Measurements from ENCODE around the gene ADRM1.

ADRM1 gene

DNA sequence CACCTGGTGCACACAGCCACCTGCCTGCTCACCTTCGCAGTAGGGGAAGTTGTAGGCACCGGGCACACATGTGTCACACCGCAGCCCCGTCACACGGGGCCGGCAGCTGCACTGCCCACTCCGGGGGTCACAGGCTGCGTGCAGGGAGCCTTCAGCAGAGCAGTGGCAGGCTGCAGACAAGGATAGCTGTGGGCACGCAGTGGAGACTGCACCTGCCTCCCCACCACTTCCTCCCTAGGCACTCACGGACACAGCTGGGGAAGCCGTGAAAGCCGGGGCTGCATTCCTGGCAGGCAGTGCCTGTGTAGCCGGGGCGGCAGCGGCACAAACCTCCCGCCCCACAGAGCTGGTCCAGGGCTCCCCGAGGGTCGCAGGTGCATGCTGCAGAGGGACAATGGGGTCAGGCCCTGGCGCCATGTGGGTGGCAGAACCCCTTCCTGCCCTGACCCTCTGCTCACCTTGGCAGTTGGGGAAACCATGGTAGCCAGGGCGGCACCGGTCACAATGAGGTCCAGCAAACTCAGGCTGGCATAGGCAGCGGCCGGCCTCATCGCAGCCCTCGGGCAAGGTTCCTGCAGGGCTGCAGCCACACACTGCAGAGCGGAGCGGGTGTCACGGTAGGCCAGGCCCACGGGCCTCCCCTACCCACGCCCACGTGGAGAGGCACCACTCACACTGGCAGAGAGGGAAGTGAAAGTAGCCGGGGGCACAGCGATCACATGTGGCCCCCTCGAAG is 34.9 kb downstream of the ADRM1 start:
- ATAC-seq (peak; percentile 18), DNase-seq (no peak)
- Mint-ChIP-seq H3K4me1 (peaks cover 8% of the 10 kb centered on the region), H3K9me3 (no peaks in the 10 kb centered on the region), H3K4me3 (no peak overlapping the region), H3K27ac (no peak overlapping the region), H3K27me3 (peaks cover 7% of the 10 kb centered on the region), H3K36me3 (ENCODE audit: low read depth) (no peaks in the 10 kb centered on the region)

GRCh38 chr20:62338294-62338620 is 35.5 kb downstream of the ADRM1 start:
- Mint-ChIP-seq H3K27ac (no peak overlapping the region), H3K9me3 (no peaks in the 10 kb centered on the region), H3K27me3 (peaks cover 7% of the 10 kb centered on the region), H3K4me1 (peaks cover 8% of the 10 kb centered on the region), H3K4me3 (no peak overlapping the region), H3K36me3 (ENCODE audit: low read depth) (no peaks in the 10 kb centered on the region)
- DNase-seq (no peak), ATAC-seq (no peak)

DNA sequence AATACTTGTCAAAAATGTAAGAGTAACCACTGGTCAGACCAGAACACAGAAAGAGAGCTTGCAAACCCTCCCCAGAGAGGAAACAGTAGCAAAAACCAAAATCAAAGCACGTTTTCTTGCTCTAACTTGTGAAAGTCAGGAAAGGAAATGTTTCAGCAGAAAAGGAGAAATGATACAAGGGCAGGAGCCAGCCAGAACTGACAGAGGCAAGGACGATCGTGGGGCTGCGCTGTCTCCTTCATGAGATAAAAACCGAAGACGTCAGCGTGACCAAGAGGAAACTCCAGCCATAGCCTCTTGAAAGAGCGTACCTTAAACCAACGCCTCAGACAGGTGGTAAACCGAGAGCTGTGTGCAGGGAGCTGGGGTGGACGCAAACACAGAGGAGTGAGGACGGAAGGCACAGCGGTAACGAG is 36.9 kb downstream of the ADRM1 start:
- no peaks in the 10 kb centered on the region for H3K36me3 Mint-ChIP-seq (ENCODE audit: low read depth)
- H3K4me3 Mint-ChIP-seq: peak overlapping the region; percentile 23
- no peaks in the 10 kb centered on the region for H3K9me3 Mint-ChIP-seq
- H3K4me1 Mint-ChIP-seq: peaks cover 8% of the 10 kb centered on the region
- peaks cover 7% of the 10 kb centered on the region for H3K27me3 Mint-ChIP-seq
- no peak overlapping the region for H3K27ac Mint-ChIP-seq
- no peak for DNase-seq
- ATAC-seq: no peak

DNA sequence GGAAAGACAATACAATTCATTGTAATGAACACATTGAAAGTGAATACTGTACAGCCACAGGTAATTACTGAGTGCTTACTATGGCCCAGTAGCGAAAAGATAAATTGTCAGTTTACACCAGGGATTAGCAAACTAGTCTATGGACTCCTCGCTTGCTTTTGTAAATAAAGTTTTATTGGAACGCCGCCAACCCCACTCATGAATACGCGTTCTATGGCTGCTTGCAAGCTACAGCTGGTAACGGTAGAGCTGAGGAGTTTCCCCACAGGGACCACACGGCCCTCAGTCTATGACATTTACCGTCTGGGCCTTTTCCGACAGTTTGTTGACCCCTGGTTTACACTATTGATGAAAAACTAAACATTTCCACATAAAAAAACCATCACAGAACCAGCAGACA is 40.1 kb downstream of the ADRM1 start:
- peaks cover 3% of the 10 kb centered on the region for H3K27me3 Mint-ChIP-seq
- ATAC-seq (no peak), DNase-seq (no peak)
- H3K27ac Mint-ChIP-seq: no peak overlapping the region
- H3K4me1 Mint-ChIP-seq: peaks cover 6% of the 10 kb centered on the region
- no peaks in the 10 kb centered on the region for H3K36me3 Mint-ChIP-seq (ENCODE audit: low read depth)
- H3K4me3 Mint-ChIP-seq: no peak overlapping the region
- no peaks in the 10 kb centered on the region for H3K9me3 Mint-ChIP-seq

GRCh38 chr20:62344092-62344491 is 41.3 kb downstream of the ADRM1 start:
- DNase-seq (no peak), ATAC-seq (no peak)
- peaks cover 6% of the 10 kb centered on the region for H3K4me1 Mint-ChIP-seq
- peaks cover 4% of the 10 kb centered on the region for H3K9me3 Mint-ChIP-seq
- H3K27ac Mint-ChIP-seq: no peak overlapping the region
- H3K4me3 Mint-ChIP-seq: no peak overlapping the region
- H3K27me3 Mint-ChIP-seq: peaks cover 3% of the 10 kb centered on the region
- peaks cover 2% of the 10 kb centered on the region for H3K36me3 Mint-ChIP-seq (ENCODE audit: low read depth)

DNA sequence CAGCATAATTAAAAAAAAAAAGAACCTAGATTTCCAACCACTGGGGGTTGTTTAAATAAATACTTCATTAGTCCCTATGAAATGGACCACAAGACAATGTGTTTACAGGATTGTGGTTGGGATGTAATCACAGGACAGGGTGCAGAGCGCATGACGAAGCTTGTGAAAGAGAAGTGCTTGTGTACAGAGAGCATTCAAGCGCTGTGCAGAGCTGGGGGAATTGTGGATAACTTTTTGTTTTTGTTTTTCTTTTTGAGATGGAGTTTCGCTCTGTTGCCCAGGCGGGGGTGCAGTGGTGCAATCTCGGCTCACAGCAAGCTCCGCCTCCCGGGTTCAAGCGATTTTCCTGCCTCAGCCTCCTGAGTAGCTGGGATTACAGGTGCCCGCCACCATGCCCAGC is 42.0 kb downstream of the ADRM1 start:
- ATAC-seq: no peak
- Mint-ChIP-seq H3K27me3 (peaks cover 3% of the 10 kb centered on the region), H3K36me3 (ENCODE audit: low read depth) (peaks cover 5% of the 10 kb centered on the region), H3K27ac (no peak overlapping the region), H3K4me1 (peaks cover 4% of the 10 kb centered on the region), H3K4me3 (no peak overlapping the region), H3K9me3 (peaks cover 8% of the 10 kb centered on the region)
- no peak for DNase-seq

- Mint-ChIP-seq H3K9me3 (peaks cover 8% of the 10 kb centered on the region), H3K36me3 (ENCODE audit: low read depth) (peaks cover 5% of the 10 kb centered on the region), H3K27ac (no peak overlapping the region), H3K4me3 (no peak overlapping the region), H3K27me3 (no peaks in the 10 kb centered on the region), H3K4me1 (peaks cover 1% of the 10 kb centered on the region)
- ATAC-seq (no peak), DNase-seq (no peak)
These were observed 43.0 kb downstream of the ADRM1 start for GRCh38 chr20:62345681-62346370.

DNA sequence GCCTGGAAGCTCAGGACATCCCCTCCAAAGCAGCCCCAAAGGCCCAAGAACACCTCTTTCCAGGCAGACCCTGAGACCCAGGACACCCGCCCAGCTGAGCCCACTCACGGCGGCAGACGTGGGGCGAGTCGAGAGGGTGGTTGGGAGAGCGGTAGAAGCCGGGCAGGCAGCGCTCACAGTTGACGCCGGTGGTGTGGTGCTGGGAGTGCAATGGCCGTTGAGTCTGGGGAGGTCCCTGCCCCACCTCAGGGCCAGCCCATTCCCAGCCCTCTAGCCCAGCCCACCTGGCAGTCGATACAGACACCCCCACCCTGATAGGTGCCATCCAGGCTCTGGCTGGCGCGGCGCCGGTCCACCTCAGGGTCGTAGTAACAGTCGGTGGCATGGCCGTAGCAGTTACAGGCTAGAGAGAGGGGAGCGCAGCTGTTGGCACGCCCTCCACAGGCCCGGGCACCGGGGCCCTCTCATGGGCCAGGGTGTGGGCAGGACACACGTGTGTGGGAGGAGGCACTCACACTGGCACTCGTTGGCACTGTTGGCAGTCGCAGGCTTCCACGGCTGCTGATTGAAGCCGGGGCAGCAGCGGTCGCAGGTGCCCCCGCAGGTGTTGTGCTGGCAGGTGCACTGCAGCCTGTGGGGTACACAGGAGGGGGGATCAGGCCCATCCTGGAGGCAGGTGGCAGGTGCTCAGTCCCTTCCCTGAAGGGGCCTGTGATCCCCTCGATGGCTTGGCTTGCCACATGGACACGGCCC is 43.8 kb downstream of the ADRM1 start:
- Mint-ChIP-seq H3K4me3 (no peak overlapping the region), H3K9me3 (peaks cover 8% of the 10 kb centered on the region), H3K36me3 (ENCODE audit: low read depth) (peaks cover 5% of the 10 kb centered on the region), H3K4me1 (peaks cover 1% of the 10 kb centered on the region), H3K27me3 (no peaks in the 10 kb centered on the region), H3K27ac (no peak overlapping the region)
- DNase-seq (no peak), ATAC-seq (no peak)

DNA sequence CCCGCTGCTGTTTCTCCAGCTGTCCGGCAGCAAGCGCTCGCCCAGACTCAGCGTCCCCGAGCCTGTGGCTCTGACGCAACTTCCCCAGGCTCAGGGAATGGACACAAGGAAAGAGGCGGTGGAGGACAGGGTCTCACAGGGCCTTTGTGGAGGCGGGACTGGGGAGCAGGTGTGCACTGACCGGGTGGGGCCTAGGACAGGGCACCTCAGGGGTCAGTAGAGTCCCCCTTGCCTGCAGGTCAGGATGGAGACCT is 44.3 kb downstream of the ADRM1 start:
- Mint-ChIP-seq H3K36me3 (ENCODE audit: low read depth) (peaks cover 5% of the 10 kb centered on the region), H3K4me3 (no peak overlapping the region), H3K27ac (no peak overlapping the region), H3K9me3 (peaks cover 8% of the 10 kb centered on the region), H3K27me3 (no peaks in the 10 kb centered on the region), H3K4me1 (peaks cover 1% of the 10 kb centered on the region)
- ATAC-seq (no peak), DNase-seq (no peak)

DNA sequence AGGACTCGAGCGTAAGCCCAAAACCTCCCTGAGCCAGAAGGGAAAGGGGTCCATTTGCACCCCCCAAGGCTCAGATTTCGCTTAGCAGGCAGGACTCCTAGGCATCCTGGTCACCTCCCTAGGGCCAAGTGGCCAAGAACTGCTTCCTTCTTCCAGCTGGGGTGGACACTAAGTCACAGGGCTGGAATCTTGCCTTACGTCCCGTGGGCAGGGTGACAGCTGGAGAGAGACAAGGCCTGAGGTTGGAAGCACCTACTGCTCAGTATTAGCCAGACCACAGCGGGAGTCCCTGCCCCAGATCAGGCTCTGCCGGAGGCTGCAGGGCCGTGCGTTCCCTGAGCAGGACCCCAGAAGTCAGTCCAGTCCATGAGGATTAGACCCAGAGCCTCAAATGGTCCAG is 44.6 kb downstream of the ADRM1 start:
- ATAC-seq (no peak), DNase-seq (no peak)
- Mint-ChIP-seq H3K27me3 (no peaks in the 10 kb centered on the region), H3K36me3 (ENCODE audit: low read depth) (peaks cover 5% of the 10 kb centered on the region), H3K27ac (no peak overlapping the region), H3K4me1 (peaks cover 1% of the 10 kb centered on the region), H3K4me3 (no peak overlapping the region), H3K9me3 (peaks cover 8% of the 10 kb centered on the region)

- Mint-ChIP-seq H3K4me3 (no peak overlapping the region), H3K4me1 (peaks cover 1% of the 10 kb centered on the region), H3K27me3 (no peaks in the 10 kb centered on the region), H3K36me3 (ENCODE audit: low read depth) (peaks cover 5% of the 10 kb centered on the region), H3K27ac (no peak overlapping the region), H3K9me3 (peaks cover 8% of the 10 kb centered on the region)
- DNase-seq: no peak
- no peak for ATAC-seq
These were observed 45.8 kb downstream of the ADRM1 start for GRCh38 chr20:62348604-62349003.

DNA sequence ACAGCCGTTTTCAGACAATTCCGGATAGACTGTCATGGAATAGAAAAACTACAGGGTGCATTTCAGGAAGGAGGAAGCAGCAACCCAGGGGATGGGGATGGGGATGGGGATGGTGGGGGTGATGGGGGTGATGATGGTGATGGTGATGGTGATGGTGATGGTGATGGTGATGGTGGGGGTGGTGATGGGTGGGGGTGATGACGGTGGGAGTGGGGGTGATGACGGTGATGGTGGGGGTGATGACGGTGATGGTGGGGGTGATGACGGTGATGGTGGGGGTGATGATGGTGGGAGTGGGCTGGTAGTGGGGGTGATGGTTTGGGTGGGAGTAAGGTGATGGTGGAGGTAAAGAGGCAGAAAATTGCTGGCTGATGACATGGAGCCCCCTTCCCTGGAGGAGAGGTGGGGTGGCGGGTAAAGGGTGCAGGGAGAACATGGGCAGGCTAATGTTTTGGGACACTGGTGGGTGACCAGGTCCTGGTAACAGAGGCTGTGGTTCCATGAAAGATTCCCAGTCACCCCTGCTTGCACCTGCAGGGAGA is 46.8 kb downstream of the ADRM1 start:
- Mint-ChIP-seq H3K4me3 (no peak overlapping the region), H3K9me3 (peaks cover 8% of the 10 kb centered on the region), H3K27ac (no peak overlapping the region), H3K4me1 (peaks cover 1% of the 10 kb centered on the region), H3K36me3 (ENCODE audit: low read depth) (peaks cover 5% of the 10 kb centered on the region), H3K27me3 (no peaks in the 10 kb centered on the region)
- DNase-seq: no peak
- no peak for ATAC-seq

GRCh38 chr20:62350098-62350628 is 47.4 kb downstream of the ADRM1 start:
- H3K9me3 Mint-ChIP-seq: peaks cover 8% of the 10 kb centered on the region
- ATAC-seq: no peak
- peaks cover 5% of the 10 kb centered on the region for H3K36me3 Mint-ChIP-seq (ENCODE audit: low read depth)
- DNase-seq: no peak
- no peak overlapping the region for H3K4me3 Mint-ChIP-seq
- H3K27me3 Mint-ChIP-seq: no peaks in the 10 kb centered on the region
- H3K4me1 Mint-ChIP-seq: peaks cover 1% of the 10 kb centered on the region
- no peak overlapping the region for H3K27ac Mint-ChIP-seq

DNA sequence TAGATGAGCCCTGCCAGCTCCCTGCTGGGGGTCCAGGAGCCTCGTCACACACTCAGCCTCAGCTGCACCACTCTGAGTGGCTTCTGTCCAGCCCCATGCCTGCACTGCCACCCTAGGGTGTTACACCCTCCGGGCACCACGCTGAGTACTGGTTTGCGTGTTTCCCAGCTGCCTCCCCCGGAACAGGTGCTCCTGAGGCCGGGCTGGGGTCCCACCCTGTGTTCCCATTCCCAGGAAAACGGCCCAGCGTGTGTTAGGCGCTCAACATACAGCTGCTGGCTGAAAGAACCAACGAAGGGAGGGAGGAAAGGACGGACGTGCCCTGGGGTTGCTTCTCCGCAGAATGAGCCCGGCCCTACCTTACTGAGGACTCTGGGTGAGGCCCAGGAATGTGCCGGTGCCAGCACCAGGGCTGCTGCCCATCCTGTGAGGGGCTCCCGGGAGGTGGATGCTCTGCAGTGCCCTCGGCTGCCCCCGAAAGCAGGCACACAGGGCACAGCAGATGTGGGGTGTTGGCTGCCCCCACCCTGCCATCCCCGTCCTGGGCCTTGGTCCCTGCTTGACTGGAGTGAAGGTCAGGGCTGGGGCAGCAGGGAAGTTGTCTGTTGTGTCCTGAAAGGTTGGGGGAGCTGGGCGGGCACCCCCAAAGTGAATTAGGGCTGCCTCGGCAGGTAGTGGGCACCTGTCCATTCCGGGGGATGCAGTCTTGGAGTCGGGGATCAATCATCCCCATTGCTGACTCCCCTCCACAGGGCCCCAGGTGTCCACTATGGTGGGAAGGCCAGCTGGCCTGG is 48.0 kb downstream of the ADRM1 start:
- H3K36me3 Mint-ChIP-seq (ENCODE audit: low read depth): peaks cover 5% of the 10 kb centered on the region
- peaks cover 8% of the 10 kb centered on the region for H3K9me3 Mint-ChIP-seq
- H3K4me1 Mint-ChIP-seq: peaks cover 1% of the 10 kb centered on the region
- DNase-seq: no peak
- no peaks in the 10 kb centered on the region for H3K27me3 Mint-ChIP-seq
- ATAC-seq: no peak
- no peak overlapping the region for H3K4me3 Mint-ChIP-seq
- H3K27ac Mint-ChIP-seq: no peak overlapping the region

All from activated naive CD8-positive, alpha-beta T cell treated with anti-CD3 and anti-CD28 coated beads, Interleukin-2, amount 50 U/mL, for 24 hours (primary cell).